ENCODE results near the gene RNF225.

DNA sequence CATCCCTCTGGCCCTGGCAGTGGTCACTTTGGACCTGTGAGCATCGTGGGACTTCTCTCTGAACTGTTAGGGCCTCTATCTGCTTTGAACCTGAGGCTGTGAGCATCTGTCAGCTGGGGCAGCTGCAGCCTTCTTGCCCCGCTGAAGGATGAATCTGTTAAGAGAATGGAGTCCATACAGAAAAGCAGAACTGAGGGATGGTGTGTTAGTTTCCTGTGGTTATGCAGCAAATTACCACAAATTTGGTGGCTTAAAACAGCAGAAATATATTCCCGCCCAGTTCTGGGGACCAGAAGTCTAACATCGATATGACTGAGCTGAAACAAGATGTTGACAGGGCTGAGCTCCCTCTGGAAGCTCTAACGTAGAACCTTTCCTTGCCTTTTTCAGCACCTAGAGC is 31.3 kb upstream of the RNF225 start:
- TF ChIP-seq POLR2A (IDR thresholded peaks at IDR 0.05; ENCODE audit: low read depth, low read length) (no peak), POLR2AphosphoS5 (IDR thresholded peaks at IDR 0.05; ENCODE audit: low read depth, low read length) (no peak)
